Measurements from ENCODE around the gene DCLRE1B. TPM values are rescaled to one million over a fixed set of nuclear protein-coding genes. Genes with fewer than 3 reads are reported as not detected.

The DCLRE1B gene
- total and polyA plus RNA-seq, 2 donors (not counting 1 experiment from before 2014, with no cell fraction given) = 1.0 to 4.8 TPM

- H3K27me3 Mint-ChIP-seq = no peaks in the 10 kb centered on the region
- TF ChIP-seq CTCF (IDR thresholded peaks at IDR 0.05) (no peak), EZH2 (IDR thresholded peaks at IDR 0.05; ENCODE audit: borderline replicate concordance, insufficient read depth, low read depth, low read length, poor library complexity, severe bottlenecking) (no peak)
- peak overlapping the region in 1 of 5 experiments; percentile 8 for H3K4me3 ChIP-seq (ENCODE audit: control extremely low read depth in 1 of 5, extremely low read depth in 1 of 5, insufficient read depth in 1 of 5, low read depth in 2 of 5, low read length in 4 of 5)
- H3K79me2 ChIP-seq (ENCODE audit: control insufficient read depth, insufficient read depth, low read length) = peaks cover 48% of the 10 kb centered on the region
- no CpG with 5 or more reads among the region's 5 CpGs for WGBS (ENCODE audit: insufficient coverage)
- ATAC-seq (ENCODE audit: low read depth) = no peak
- peaks cover 2 to 5% of the 10 kb centered on the region in 2 experiments for H3K36me3 ChIP-seq (replicated peaks in 1 of 2; ENCODE audit: control extremely low read depth in 1 of 2, control insufficient read depth in 1 of 2, extremely low read depth in 1 of 2, insufficient read depth in 2 of 2, low read length in 1 of 2)
- H3K4me1 ChIP-seq (ENCODE audit: control insufficient read depth in 2 of 2, insufficient read depth in 2 of 2, low read length in 2 of 2) = peaks cover 57 to 58% of the 10 kb centered on the region in 2 donors
- DNase-seq = peak; percentile 44
- intact Hi-C loops (cut with micrococcal nuclease) = no loop called here
- no peaks in the 10 kb centered on the region for H3K27me3 ChIP-seq (replicated peaks in 1 of 4; ENCODE audit: control extremely low read depth in 1 of 4, control insufficient read depth in 3 of 4, insufficient read depth in 4 of 4, low read length in 3 of 4)
- peak overlapping the region; percentile 66 for H3K4me3 Mint-ChIP-seq
- peak overlapping the region; percentile 64 to 80 for H3K27ac ChIP-seq (ENCODE audit: low read length in 2 of 2)
- H3K4me2 ChIP-seq (replicated peaks; ENCODE audit: low read depth, low read length, poor library complexity, severe bottlenecking) = peak overlapping the region; percentile 28
- H3K27ac Mint-ChIP-seq = peak overlapping the region; percentile 87
- H3K9me3 ChIP-seq (ENCODE audit: control extremely low read depth in 1 of 3, control insufficient read depth in 2 of 3, insufficient read depth in 1 of 3, low read length in 2 of 3) = no peaks in the 10 kb centered on the region
- H2AFZ ChIP-seq (ENCODE audit: insufficient read depth, low read depth, low read length, poor library complexity, severe bottlenecking) = no peak overlapping the region
- H3K4me1 Mint-ChIP-seq = peaks cover 55% of the 10 kb centered on the region
- no peaks in the 10 kb centered on the region for H3K9me3 Mint-ChIP-seq (ENCODE audit: insufficient read depth)
- ChIA-PET CTCF (interaction anchor here (3.6 kb wide), 1 partner anchor 42 kb away, joined by 16 read pairs; the partner anchor contains the start of gene AP4B1), POLR2A (no interaction called here)
- no peaks in the 10 kb centered on the region for H4K20me1 ChIP-seq (ENCODE audit: control insufficient read depth, insufficient read depth, low read length, poor library complexity, severe bottlenecking)
- no peak overlapping the region for H3K9ac ChIP-seq (ENCODE audit: low read length)
Measured at GRCh38 chr1:113861641-113862040, 43.5 kb upstream of the DCLRE1B start.

GRCh38 chr1:113868387-113869083, 36.6 kb upstream of the DCLRE1B start:
- H3K4me1 ChIP-seq (ENCODE audit: control insufficient read depth in 2 of 2, insufficient read depth in 2 of 2, low read length in 2 of 2) = peaks cover 43 to 44% of the 10 kb centered on the region in 2 donors
- ChIA-PET POLR2A (interaction anchor here (1.4 kb wide), 1 partner anchor 9 kb away, joined by 10 read pairs; no protein-coding TSS in a partner anchor), CTCF (interaction anchor here (0.9 to 2.1 kb wide), 3 partner anchors 20 to 37 kb away, joined by 3 to 8 read pairs (median 7); partner anchors contain the start of genes AP4B1 and DCLRE1B)
- Mint-ChIP-seq H3K27me3 (no peaks in the 10 kb centered on the region), H3K27ac (peak overlapping the region; percentile 77), H3K4me3 (peak overlapping the region; percentile 57), H3K9me3 (ENCODE audit: insufficient read depth) (no peaks in the 10 kb centered on the region), H3K4me1 (peaks cover 55% of the 10 kb centered on the region)
- no peak overlapping the region for H3K4me3 ChIP-seq (ENCODE audit: control extremely low read depth in 1 of 5, extremely low read depth in 1 of 5, insufficient read depth in 1 of 5, low read depth in 2 of 5, low read length in 4 of 5)
- peak overlapping the region in 1 of 2 donors; percentile 1 for H3K27ac ChIP-seq (ENCODE audit: low read length in 2 of 2)
- H4K20me1 ChIP-seq (ENCODE audit: control insufficient read depth, insufficient read depth, low read length, poor library complexity, severe bottlenecking) = no peaks in the 10 kb centered on the region
- peaks cover 75% of the 10 kb centered on the region for H3K79me2 ChIP-seq (ENCODE audit: control insufficient read depth, insufficient read depth, low read length)
- WGBS (ENCODE audit: insufficient coverage) = 100% methylated on average over 3 of the region's 4 CpGs
- intact Hi-C loops (cut with micrococcal nuclease) = no loop called here
- H3K27me3 ChIP-seq (replicated peaks in 1 of 4; ENCODE audit: control extremely low read depth in 1 of 4, control insufficient read depth in 3 of 4, insufficient read depth in 4 of 4, low read length in 3 of 4) = no peaks in the 10 kb centered on the region
- DNase-seq (no peak), ATAC-seq (ENCODE audit: low read depth) (no peak)
- TF ChIP-seq CTCF (IDR thresholded peaks at IDR 0.05) (no peak), EZH2 (IDR thresholded peaks at IDR 0.05; ENCODE audit: borderline replicate concordance, insufficient read depth, low read depth, low read length, poor library complexity, severe bottlenecking) (no peak)
- H3K36me3 ChIP-seq (replicated peaks in 1 of 2; ENCODE audit: control extremely low read depth in 1 of 2, control insufficient read depth in 1 of 2, extremely low read depth in 1 of 2, insufficient read depth in 2 of 2, low read length in 1 of 2) = peaks cover 0 to 5% of the 10 kb centered on the region in 2 experiments
- H3K4me2 ChIP-seq (replicated peaks; ENCODE audit: low read depth, low read length, poor library complexity, severe bottlenecking) = peak overlapping the region; percentile 4
- no peaks in the 10 kb centered on the region for H3K9me3 ChIP-seq (ENCODE audit: control extremely low read depth in 1 of 3, control insufficient read depth in 2 of 3, insufficient read depth in 1 of 3, low read length in 2 of 3)
- H2AFZ ChIP-seq (ENCODE audit: insufficient read depth, low read depth, low read length, poor library complexity, severe bottlenecking) = no peak overlapping the region
- H3K9ac ChIP-seq (ENCODE audit: low read length) = no peak overlapping the region

Data from B cell (primary cell).